Activated CD4-positive, alpha-beta T cell treated with anti-CD3 and anti-CD28 coated beads for 36 hours (primary cell): ENCODE data around the gene REPS2. TPM values are rescaled to one million over a fixed set of nuclear protein-coding genes. Genes with fewer than 3 reads are reported as not detected.

Source experiments
- ATAC-seq: fragments of 200-7000 bp; cut with Tn5 transposase; one replicate; pipeline ENCODE4 v1.10.0; 2021; ENCODE audit warnings: mild to moderate bottlenecking, moderate library complexity
- CTCF ChIA-PET: fragments of 350-600 bp; sonication (Branson Sonifier 250); formaldehyde crosslinking; loops from one replicate; lab custom pipeline; 2021; ENCODE audit warnings: antibody characterized with exemption; lab: Charles Lee
- POLR2A ChIA-PET: fragments of 350-600 bp; sonication (Branson Sonifier 250); formaldehyde crosslinking; loops from one replicate; lab custom pipeline; 2021; ENCODE audit warnings: antibody characterized with exemption, inconsistent platforms; lab: Charles Lee
- DNase-seq: peaks from one replicate; pipeline ENCODE4 v3.0.0-alpha.2; 2020
- H3K27ac Mint-ChIP-seq: one replicate; pipeline ENCODE4 v1.8.0; 2021; ENCODE audit warnings: mixed read lengths
- H3K27me3 Mint-ChIP-seq: one replicate; pipeline ENCODE4 v1.8.0; 2021; ENCODE audit warnings: mixed read lengths
- H3K36me3 Mint-ChIP-seq: one replicate; pipeline ENCODE4 v1.8.0; 2021; ENCODE audit warnings: low read depth, mixed read lengths
- H3K4me1 Mint-ChIP-seq: one replicate; pipeline ENCODE4 v1.8.0; 2021; ENCODE audit warnings: mixed read lengths
- H3K4me3 Mint-ChIP-seq: one replicate; pipeline ENCODE4 v1.8.0; 2021; ENCODE audit warnings: mild to moderate bottlenecking, moderate library complexity, mixed read lengths
- H3K9me3 Mint-ChIP-seq: one replicate; pipeline ENCODE4 v1.8.0; 2021; ENCODE audit warnings: low read depth, mixed read lengths
- intact Hi-C, 2 experiments: fragments of 100-400 bp; cut with DNase I in 1 of 2; cut with micrococcal nuclease in 1 of 2; formaldehyde crosslinking; loops; one replicate each; pipeline versions ENCODE4 v1.14.2 to v1.15.1; 2022 to 2024; cut with DNase I, micrococcal nuclease
- total RNA-seq, 2 experiments: library from RNA; stranded (reverse); gene quantifications; one replicate each; pipeline ENCODE4 v1.2.3, GENCODE V29; 2021

The REPS2 gene
- total RNA-seq, 2 experiments from 2014 or later = not detected

- H3K27ac Mint-ChIP-seq = no peak overlapping the region
- intact Hi-C loops = no loop called here
These were observed 38.8 kb downstream of the REPS2 start for GRCh38 chrX:16985286-16985685.

DNA sequence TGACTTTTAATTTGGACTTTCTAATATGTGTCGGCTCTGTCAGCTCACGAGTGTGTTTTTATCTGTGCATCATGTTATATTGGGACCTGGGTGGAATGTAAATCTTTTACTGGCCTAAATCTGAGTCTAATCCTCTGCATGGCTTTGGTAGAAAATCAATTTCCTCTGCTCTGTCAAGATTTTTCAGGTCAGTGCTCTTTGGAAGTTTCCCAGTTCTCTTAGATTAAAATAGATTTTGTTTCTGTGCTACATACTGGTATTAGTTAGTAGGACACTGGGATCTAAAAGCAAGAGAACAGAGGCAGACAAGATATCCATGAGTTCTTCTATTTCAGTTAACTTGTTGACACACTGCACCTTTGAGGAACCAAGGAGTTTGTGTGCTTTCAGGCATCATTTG is 39.7 kb downstream of the REPS2 start:
- Mint-ChIP-seq H3K27ac (no peak overlapping the region), H3K4me1 (no peaks in the 10 kb centered on the region), H3K9me3 (no peaks in the 10 kb centered on the region), H3K4me3 (no peak overlapping the region), H3K27me3 (no peaks in the 10 kb centered on the region), H3K36me3 (no peaks in the 10 kb centered on the region)
- intact Hi-C loops = no loop called here
- no peak for ATAC-seq
- POLR2A ChIA-PET = no interaction called here
- CTCF ChIA-PET = no interaction called here
- no peak for DNase-seq

More at GRCh38 chrX:16985286-16985685, 38.8 kb downstream of the REPS2 start:
- Mint-ChIP-seq H3K9me3 (no peaks in the 10 kb centered on the region), H3K27me3 (no peaks in the 10 kb centered on the region), H3K36me3 (no peaks in the 10 kb centered on the region), H3K4me3 (no peak overlapping the region), H3K4me1 (no peaks in the 10 kb centered on the region)
- ATAC-seq (no peak), DNase-seq (no peak)
- ChIA-PET POLR2A (no interaction called here), CTCF (no interaction called here)

DNA sequence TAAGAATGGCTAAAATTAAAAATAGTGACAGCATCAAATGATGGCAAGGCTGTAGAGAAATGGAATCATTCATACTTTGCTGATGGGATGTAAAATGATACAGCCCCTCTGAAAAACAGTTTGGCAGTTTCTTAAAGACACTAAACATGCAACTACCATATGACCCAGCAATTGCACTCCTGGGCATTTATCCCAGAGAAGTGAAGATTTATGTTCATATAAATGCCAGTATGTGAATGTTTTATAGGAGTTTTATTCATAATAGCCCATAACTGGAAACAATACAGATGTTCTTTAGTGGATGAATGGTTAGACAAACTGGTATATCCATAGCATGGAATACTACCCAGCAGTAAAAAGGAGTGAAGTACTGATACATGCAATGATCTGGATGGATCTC is 43.3 kb downstream of the REPS2 start:
- no peak for ATAC-seq
- Mint-ChIP-seq H3K4me3 (no peak overlapping the region), H3K27ac (no peak overlapping the region), H3K9me3 (no peaks in the 10 kb centered on the region), H3K27me3 (no peaks in the 10 kb centered on the region), H3K4me1 (no peaks in the 10 kb centered on the region), H3K36me3 (no peaks in the 10 kb centered on the region)
- ChIA-PET CTCF (interaction anchor here (0.6 kb wide), 1 partner anchor 37 kb away, joined by 3 read pairs; no protein-coding TSS in a partner anchor), POLR2A (no interaction called here)
- no peak for DNase-seq
- intact Hi-C loops = no loop called here

GRCh38 chrX:16990839-16991238 is 44.4 kb downstream of the REPS2 start:
- ATAC-seq = no peak
- POLR2A ChIA-PET = no interaction called here
- Mint-ChIP-seq H3K4me1 (no peaks in the 10 kb centered on the region), H3K9me3 (no peaks in the 10 kb centered on the region), H3K27me3 (no peaks in the 10 kb centered on the region), H3K36me3 (no peaks in the 10 kb centered on the region), H3K4me3 (no peak overlapping the region), H3K27ac (no peak overlapping the region)
- CTCF ChIA-PET = no interaction called here
- intact Hi-C loops = no loop called here
- no peak for DNase-seq

DNA sequence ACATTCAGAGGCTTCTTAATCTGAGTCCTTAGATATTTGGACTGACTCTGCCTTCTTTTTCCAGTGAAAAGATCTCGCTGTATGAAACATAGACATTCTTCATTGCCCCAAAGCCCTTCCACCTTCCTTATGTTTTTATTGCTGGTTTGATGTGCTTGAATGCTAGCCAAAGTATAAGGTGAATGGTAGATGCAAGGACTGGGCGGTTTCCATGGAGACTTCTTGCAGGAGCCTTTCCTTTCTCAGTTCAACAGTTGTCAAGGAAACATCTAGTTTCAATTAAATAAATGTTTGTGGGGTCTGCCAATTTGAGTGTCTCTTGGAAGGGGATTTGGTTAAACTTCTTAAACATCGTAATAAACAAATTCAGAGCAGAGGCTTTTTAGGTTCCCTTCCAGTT is 46.0 kb downstream of the REPS2 start:
- Mint-ChIP-seq H3K36me3 (no peaks in the 10 kb centered on the region), H3K4me3 (no peak overlapping the region), H3K27ac (no peak overlapping the region), H3K4me1 (no peaks in the 10 kb centered on the region), H3K9me3 (no peaks in the 10 kb centered on the region), H3K27me3 (no peaks in the 10 kb centered on the region)
- ATAC-seq = no peak
- POLR2A ChIA-PET = interaction anchor here (0.6 kb wide), 1 partner anchor 20 kb away, joined by 8 read pairs; no protein-coding TSS in a partner anchor
- DNase-seq = no peak
- intact Hi-C loops = no loop called here
- CTCF ChIA-PET = interaction anchor here (0.9 kb wide), 1 partner anchor 19 kb away, joined by 3 read pairs; no protein-coding TSS in a partner anchor

DNA sequence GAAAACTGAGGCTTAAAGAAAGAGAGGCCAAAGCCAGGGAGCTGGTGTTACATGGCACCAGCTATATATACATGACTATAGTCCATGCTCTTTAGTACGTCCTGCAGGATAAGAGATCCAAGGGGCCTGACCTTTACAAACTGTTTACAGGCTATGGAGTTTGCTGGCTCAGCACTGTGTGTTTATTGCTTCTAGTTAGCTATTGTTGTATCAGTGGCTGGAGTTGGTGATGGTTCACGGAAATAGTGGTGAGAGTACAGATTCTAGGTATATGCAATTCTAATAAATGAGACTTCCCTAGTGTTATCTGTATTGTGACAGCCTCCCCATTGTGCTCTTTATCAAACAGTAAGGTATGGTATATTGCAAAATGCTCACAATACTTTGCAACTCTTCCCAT is 46.5 kb downstream of the REPS2 start:
- Mint-ChIP-seq H3K9me3 (no peaks in the 10 kb centered on the region), H3K36me3 (no peaks in the 10 kb centered on the region), H3K27ac (no peak overlapping the region), H3K27me3 (no peaks in the 10 kb centered on the region), H3K4me3 (no peak overlapping the region), H3K4me1 (no peaks in the 10 kb centered on the region)
- intact Hi-C loops = no loop called here
- DNase-seq (no peak), ATAC-seq (no peak)
- ChIA-PET POLR2A (interaction anchor here (0.6 kb wide), 1 partner anchor 19 kb away, joined by 8 read pairs; no protein-coding TSS in a partner anchor), CTCF (interaction anchor here (0.9 kb wide), 1 partner anchor 20 kb away, joined by 3 read pairs; no protein-coding TSS in a partner anchor)

DNA sequence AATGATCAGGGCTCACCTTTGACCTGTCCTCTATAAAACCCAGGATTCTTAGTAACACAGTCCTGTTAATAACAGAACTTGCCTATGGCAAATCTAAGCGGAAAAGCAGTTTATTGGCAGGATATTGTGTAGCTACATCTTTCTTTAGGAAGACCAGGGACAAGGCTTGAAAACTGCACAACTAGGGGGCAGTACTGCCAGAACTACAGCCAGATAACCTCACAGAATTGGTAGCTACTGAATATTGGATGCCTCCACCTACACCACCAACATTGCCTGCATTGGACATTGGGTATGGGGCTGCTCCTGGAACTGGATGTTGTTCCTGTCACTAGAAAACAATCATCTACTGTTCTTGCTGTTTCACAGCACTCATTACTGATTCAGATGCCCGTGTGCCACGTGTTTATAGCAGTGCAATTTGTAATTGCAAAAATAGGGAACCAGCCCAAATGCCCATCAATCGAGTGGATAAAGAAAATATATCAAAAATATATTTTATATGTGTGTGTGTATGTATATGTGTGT is 47.4 kb downstream of the REPS2 start:
- intact Hi-C loops = no loop called here

DNA sequence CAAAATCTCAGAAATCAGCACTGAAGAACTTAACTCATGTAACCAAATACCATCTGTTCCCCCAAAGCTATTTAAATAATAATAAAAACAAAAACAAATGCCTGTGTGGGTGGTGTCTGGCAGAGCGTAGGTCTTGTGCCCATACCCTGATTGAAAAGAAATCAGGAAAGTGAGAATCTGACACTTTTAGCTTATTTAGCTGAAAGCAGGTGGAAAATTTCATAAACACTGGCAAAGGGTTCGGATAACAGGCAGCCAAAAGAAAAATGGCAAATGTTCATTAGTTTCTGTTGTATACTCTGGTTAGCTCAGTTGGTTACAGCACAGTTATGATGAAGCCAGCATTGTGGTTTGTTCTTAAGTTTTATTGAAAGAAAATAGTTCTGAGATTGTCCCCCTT is 48.3 kb downstream of the REPS2 start:
- H3K4me3 Mint-ChIP-seq = no peak overlapping the region
- ATAC-seq = no peak

More for the DNA sequence above, 47.4 kb downstream of the REPS2 start:
- DNase-seq (no peak), ATAC-seq (no peak)
- Mint-ChIP-seq H3K4me1 (no peaks in the 10 kb centered on the region), H3K27me3 (no peaks in the 10 kb centered on the region), H3K9me3 (no peaks in the 10 kb centered on the region), H3K4me3 (no peak overlapping the region), H3K27ac (no peak overlapping the region), H3K36me3 (no peaks in the 10 kb centered on the region)
- CTCF ChIA-PET = no interaction called here
- POLR2A ChIA-PET = no interaction called here

GRCh38 chrX:16997313-16997712 is 50.9 kb downstream of the REPS2 start:
- ATAC-seq (no peak), DNase-seq (no peak)
- Mint-ChIP-seq H3K36me3 (no peaks in the 10 kb centered on the region), H3K27ac (no peak overlapping the region), H3K27me3 (peaks cover 3% of the 10 kb centered on the region), H3K4me3 (no peak overlapping the region), H3K4me1 (no peaks in the 10 kb centered on the region), H3K9me3 (no peaks in the 10 kb centered on the region)
- intact Hi-C loops = no loop called here
- ChIA-PET POLR2A (no interaction called here), CTCF (no interaction called here)

More for the DNA sequence above, 48.3 kb downstream of the REPS2 start:
- H3K9me3 Mint-ChIP-seq = no peaks in the 10 kb centered on the region
- no peak for DNase-seq
- H3K36me3 Mint-ChIP-seq = no peaks in the 10 kb centered on the region
- H3K27me3 Mint-ChIP-seq = no peaks in the 10 kb centered on the region
- ChIA-PET CTCF (no interaction called here), POLR2A (no interaction called here)
- H3K4me1 Mint-ChIP-seq = no peaks in the 10 kb centered on the region
- H3K27ac Mint-ChIP-seq = no peak overlapping the region
- intact Hi-C loops = no loop called here

DNA sequence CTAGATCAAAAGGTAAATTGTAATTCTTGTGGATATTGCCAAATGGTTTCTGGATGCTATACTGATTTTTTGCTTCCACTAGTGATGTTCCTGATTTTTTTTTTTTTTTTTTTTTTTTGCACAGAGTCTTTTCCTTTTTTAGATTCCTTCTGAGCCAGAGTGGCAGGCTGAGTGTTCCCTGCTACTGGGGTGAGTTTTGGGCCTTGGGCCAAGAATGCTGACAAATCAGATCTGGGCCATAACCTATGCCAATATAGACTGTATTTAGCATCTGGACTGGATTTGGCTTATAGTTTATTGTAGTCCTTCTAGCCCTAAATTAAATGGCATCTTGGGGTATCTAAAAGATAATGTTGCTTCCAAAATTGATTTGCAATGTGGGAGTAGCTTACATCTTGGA is 52.8 kb downstream of the REPS2 start:
- ChIA-PET POLR2A (no interaction called here), CTCF (interaction anchor here (0.6 kb wide), 1 partner anchor 85 kb away, joined by 5 read pairs; no protein-coding TSS in a partner anchor)
- intact Hi-C loops = no loop called here

DNA sequence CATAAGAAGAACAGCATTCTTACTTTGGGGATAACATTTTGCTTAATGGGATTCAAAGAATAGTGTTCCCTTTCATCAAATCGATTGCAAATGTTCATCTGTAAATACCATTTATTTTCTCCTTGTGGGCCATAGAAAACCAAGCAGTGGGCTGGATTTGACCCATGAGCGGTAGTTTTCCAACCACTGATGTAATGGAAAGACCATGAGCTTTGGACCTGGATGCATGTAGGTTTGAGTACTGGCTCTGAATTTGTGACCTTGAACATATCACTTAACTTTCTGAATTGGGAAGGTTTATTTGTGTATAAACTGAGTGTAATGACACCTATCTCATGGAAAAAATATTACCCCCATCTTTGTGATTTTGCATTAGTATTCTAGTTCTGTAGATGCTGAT is 54.3 kb downstream of the REPS2 start:
- POLR2A ChIA-PET = no interaction called here

More for the DNA sequence above, 52.8 kb downstream of the REPS2 start:
- Mint-ChIP-seq H3K27me3 (peaks cover 6% of the 10 kb centered on the region), H3K9me3 (no peaks in the 10 kb centered on the region), H3K36me3 (no peaks in the 10 kb centered on the region), H3K27ac (no peak overlapping the region), H3K4me3 (no peak overlapping the region), H3K4me1 (peaks cover 7% of the 10 kb centered on the region)
- no peak for DNase-seq
- no peak for ATAC-seq

GRCh38 chrX:17005712-17006368 is 59.4 kb downstream of the REPS2 start:
- H3K9me3 Mint-ChIP-seq = no peaks in the 10 kb centered on the region
- ChIA-PET CTCF (no interaction called here), POLR2A (no interaction called here)
- peaks cover 7% of the 10 kb centered on the region for H3K4me1 Mint-ChIP-seq
- intact Hi-C loops = loop anchor here in 1 of 2 experiments (5.0 kb wide), 1 partner anchor 41 kb away; no protein-coding TSS in a partner anchor
- no peak overlapping the region for H3K4me3 Mint-ChIP-seq
- H3K36me3 Mint-ChIP-seq = no peaks in the 10 kb centered on the region
- H3K27ac Mint-ChIP-seq = no peak overlapping the region
- peaks cover 6% of the 10 kb centered on the region for H3K27me3 Mint-ChIP-seq
- no peak for ATAC-seq
- DNase-seq = no peak

More for the DNA sequence above, 54.3 kb downstream of the REPS2 start:
- intact Hi-C loops = no loop called here
- H3K4me3 Mint-ChIP-seq = no peak overlapping the region
- H3K9me3 Mint-ChIP-seq = no peaks in the 10 kb centered on the region
- peaks cover 6% of the 10 kb centered on the region for H3K27me3 Mint-ChIP-seq
- DNase-seq = no peak
- H3K27ac Mint-ChIP-seq = no peak overlapping the region
- H3K4me1 Mint-ChIP-seq = peaks cover 7% of the 10 kb centered on the region
- ATAC-seq = no peak
- H3K36me3 Mint-ChIP-seq = no peaks in the 10 kb centered on the region
- CTCF ChIA-PET = no interaction called here
